Hippocampal formation (tissue), 2 donors: ENCODE measurements around the gene ANGPT4.

Source experiments
- DNase-seq, 2 donors: peaks; one replicate each; lab custom pipeline; 2025; lab: John Stamatoyannopoulos, UW

Gene ANGPT4

GRCh38 chr20:916125-916799 is at the start of gene ANGPT4:
ANGPT4 (minus strand) TSS chr20:916334; CDS start chr20:916214, 120 bp downstream.
- DNase-seq = no peak

- DNase-seq = no peak
Measured at GRCh38 chr20:963795-964194, 47.7 kb upstream of the ANGPT4 start.

- no peak for DNase-seq
Measured at GRCh38 chr20:962683-963082, 46.5 kb upstream of the ANGPT4 start.

GRCh38 chr20:962223-962622 is 46.1 kb upstream of the ANGPT4 start:
- no peak for DNase-seq

GRCh38 chr20:961768-962167 is 45.6 kb upstream of the ANGPT4 start:
- DNase-seq = no peak

GRCh38 chr20:959996-960615 is 44.0 kb upstream of the ANGPT4 start:
- DNase-seq = no peak

GRCh38 chr20:958936-959815 is 43.0 kb upstream of the ANGPT4 start:
- DNase-seq = no peak

GRCh38 chr20:957544-957943 is 41.4 kb upstream of the ANGPT4 start:
- DNase-seq = no peak

- peak; percentile 36 to 42 for DNase-seq
Measured at GRCh38 chr20:956330-956951, 40.3 kb upstream of the ANGPT4 start.

GRCh38 chr20:955656-956055 is 39.5 kb upstream of the ANGPT4 start:
- DNase-seq = no peak

- DNase-seq = no peak
Measured at GRCh38 chr20:955111-955510, 39.0 kb upstream of the ANGPT4 start.

- no peak for DNase-seq
Measured at GRCh38 chr20:953742-954141, 37.6 kb upstream of the ANGPT4 start.

- DNase-seq = no peak
Measured at GRCh38 chr20:952196-952795, 36.2 kb upstream of the ANGPT4 start.

- DNase-seq = no peak
Measured at GRCh38 chr20:951384-952169, 35.4 kb upstream of the ANGPT4 start.

- no peak for DNase-seq
Measured at GRCh38 chr20:949717-950116, 33.6 kb upstream of the ANGPT4 start.

- no peak for DNase-seq
Measured at GRCh38 chr20:946826-947225, 30.7 kb upstream of the ANGPT4 start.

- DNase-seq = no peak
Measured at GRCh38 chr20:945841-946240, 29.7 kb upstream of the ANGPT4 start.

GRCh38 chr20:944774-945410 is 28.8 kb upstream of the ANGPT4 start:
- DNase-seq = no peak

- no peak for DNase-seq
Measured at GRCh38 chr20:944148-944547, 28.0 kb upstream of the ANGPT4 start.

GRCh38 chr20:942611-943010 is 26.5 kb upstream of the ANGPT4 start:
- DNase-seq = no peak

GRCh38 chr20:940926-941325 is 24.8 kb upstream of the ANGPT4 start:
- no peak for DNase-seq
